HepG2 (cell line): Measurements from ENCODE around the gene UROS. TPM values are rescaled to one million over a fixed set of nuclear protein-coding genes. Genes with fewer than 3 reads are reported as not detected.

Experiments used
- ARID5B ChIP-seq: IDR thresholded peaks from 2 replicates; pipeline ENCODE4 v1.4.0; 2020; ENCODE audit warnings: mild to moderate bottlenecking, missing genetic modification reagents
- ARNT2 ChIP-seq: sonication (generic); formaldehyde crosslinking; IDR thresholded peaks from 2 replicates; pipeline ENCODE4 v1.8.0; 2022; ENCODE audit warnings: mild to moderate bottlenecking, low read depth, missing genetic modification reagents, moderate library complexity
- ATF6 ChIP-seq: sonication (generic); formaldehyde crosslinking; conservative IDR thresholded peaks from 2 replicates; pipeline ENCODE4 v1.4.0; 2020; ENCODE audit warnings: missing genetic modification reagents
- EHMT2 ChIP-seq: fragments of 200-600 bp; sonication (generic); IDR thresholded peaks from 2 replicates; pipeline ENCODE4 v1.7.0; 2017; ENCODE audit warnings: antibody characterized with exemption, low read depth, low read length, borderline replicate concordance
- MTA3 ChIP-seq: sonication (generic); formaldehyde crosslinking; IDR thresholded peaks from 2 replicates; pipeline ENCODE4 v1.4.0; 2020; ENCODE audit warnings: missing genetic modification reagents
- MXD4 ChIP-seq: IDR thresholded peaks from 2 replicates; pipeline ENCODE4 v1.6.1; 2016; ENCODE audit warnings: mild to moderate bottlenecking, missing biosample characterization, missing genetic modification reagents
- NCOA2 ChIP-seq: sonication (generic); formaldehyde crosslinking; IDR thresholded peaks from 2 replicates; pipeline ENCODE4 v1.8.0; 2022; ENCODE audit warnings: inconsistent platforms
- PHB2 ChIP-seq: fragments of 450-650 bp; IDR thresholded peaks from 2 replicates; pipeline ENCODE4 v1.6.1; 2018; ENCODE audit not compliant: partially characterized antibody
- PRDM15 ChIP-seq: sonication (generic); formaldehyde crosslinking; IDR thresholded peaks from 2 replicates; pipeline ENCODE4 v1.4.0; 2020; ENCODE audit warnings: missing genetic modification reagents
- SMAD9 ChIP-seq: sonication (generic); formaldehyde crosslinking; IDR thresholded peaks from 2 replicates; pipeline ENCODE4 v1.5.1; 2020; ENCODE audit warnings: mild to moderate bottlenecking, missing genetic modification reagents
- TRIM22 ChIP-seq: fragments of 450-650 bp; IDR thresholded peaks from 2 replicates; pipeline ENCODE4 v1.6.1; 2017
- ZFAT ChIP-seq: sonication (generic); formaldehyde crosslinking; conservative IDR thresholded peaks from 2 replicates; pipeline ENCODE4 v1.8.1; 2023; ENCODE audit warnings: missing genetic modification reagents, inconsistent platforms
- ZNF432 ChIP-seq: sonication (generic); formaldehyde crosslinking; IDR thresholded peaks from 2 replicates; pipeline ENCODE4 v1.5.0; 2020; ENCODE audit warnings: missing genetic modification reagents, mild to moderate bottlenecking, borderline replicate concordance
- ZNF512 ChIP-seq: sonication (generic); formaldehyde crosslinking; IDR thresholded peaks from 2 replicates; pipeline ENCODE4 v1.4.0; 2020; ENCODE audit warnings: mild to moderate bottlenecking, missing genetic modification reagents
- ZNF552 ChIP-seq: sonication (generic); formaldehyde crosslinking; IDR thresholded peaks from 2 replicates; pipeline ENCODE4 v1.9.0; 2022; ENCODE audit warnings: missing genetic modification reagents, mild to moderate bottlenecking, borderline replicate concordance
- polyA plus RNA-seq, 8 experiments: library from polyadenylated mRNA; depleted of rRNA in 3 of 8; stranded (reverse) in 7 of 8; unstranded in 1 of 8; fragments of >200 nt; fragmentation: Illumina TruSeq in 4 of 8; extraction: Trizol in 4 of 8; gene quantifications; 2 replicates each; pipeline versions ENCODE4 v1.2.1 to v1.2.3, GENCODE V29; 2011 to 2016; ENCODE audit warnings: low read depth in 4 of 8, missing spikeins in 1 of 8, mixed read lengths in 1 of 8; ENCODE audit not compliant: insufficient read depth in 1 of 8
- total RNA-seq, 5 experiments: library from RNA; depleted of rRNA; stranded (reverse); fragments of >200 nt; fragmentation: Illumina TruSeq; extraction: Trizol; gene quantifications; 2 replicates each; pipeline ENCODE4 v1.2.3, GENCODE V29; 2016; ENCODE audit warnings: low read depth in 1 of 5

UROS gene
- total and polyA plus RNA-seq, 2 of the 13 experiments (the other 11 are each of a cell fraction or from before 2014, with no cell fraction given), result 14.8 to 49.9 TPM

GRCh38 chr10:125792342-125793300 is 30.4 kb downstream of the UROS start (continued):
- TF ChIP-seq TRIM22 (no peak), MTA3 (CRISPR knock-in tag) (no peak), ATF6 (no peak), ARID5B (CRISPR knock-in tag) (peak; percentile 99), MXD4 (CRISPR knock-in tag) (peak; percentile 63; the same call in 1 of the 2 replicates), ARNT2 (peak; percentile 43; the same call in 1 of the 2 replicates), ZNF552 (CRISPR knock-in tag) (peak; percentile 57; the same call in 1 of the 2 replicates), SMAD9 (no peak), EHMT2 (no peak; the same call in 1 of the 2 replicates), PHB2 (no peak), ZFAT (CRISPR knock-in tag) (peak; percentile 99), ZNF512 (0 out of 2 replicates have a peak, but pooled peaks have one; percentile 68), PRDM15 (CRISPR knock-in tag) (no peak), ZNF432 (CRISPR knock-in tag) (no peak), NCOA2 (CRISPR knock-in tag) (peak; percentile 92)
